KBM-7 (cell line): ENCODE results near the gene RNF182.
"Not testable (repeated sequence)": the region's sequence is repeated elsewhere in the genome, so short reads cannot be mapped to it uniquely, and the experiment has no call there.

ENCODE experiments used
- DNase-seq: peaks from one replicate; pipeline ENCODE4 v3.0.0-alpha.2; 2015
- in situ Hi-C: fragments of 300-500 bp; cut with MboI; formaldehyde crosslinking; loops from 2 replicates; pipeline ENCODE4 v1.14.3; 2020; ENCODE audit warnings: low sequenced_read_pairs, low pct_unique_long_range_greater_than_20kb, mixed read lengths

The RNF182 gene

GRCh38 chr6:13924949-13925881 lies at the start of gene RNF182:
Gene RNF182, plus strand, starts transcription at chr6:13924952. Its CDS starts 52,168 bp downstream, at chr6:13977120.
- no peak for DNase-seq
- in situ Hi-C loops, result no loop called here

- DNase-seq, result no peak
- in situ Hi-C loops, result no loop called here
Measured at GRCh38 chr6:13877051-13877450, 47.7 kb upstream of the RNF182 start.

GRCh38 chr6:13880061-13880663 lies 44.6 kb upstream of the RNF182 start:
- in situ Hi-C loops, result not testable (repeated sequence)

DNA sequence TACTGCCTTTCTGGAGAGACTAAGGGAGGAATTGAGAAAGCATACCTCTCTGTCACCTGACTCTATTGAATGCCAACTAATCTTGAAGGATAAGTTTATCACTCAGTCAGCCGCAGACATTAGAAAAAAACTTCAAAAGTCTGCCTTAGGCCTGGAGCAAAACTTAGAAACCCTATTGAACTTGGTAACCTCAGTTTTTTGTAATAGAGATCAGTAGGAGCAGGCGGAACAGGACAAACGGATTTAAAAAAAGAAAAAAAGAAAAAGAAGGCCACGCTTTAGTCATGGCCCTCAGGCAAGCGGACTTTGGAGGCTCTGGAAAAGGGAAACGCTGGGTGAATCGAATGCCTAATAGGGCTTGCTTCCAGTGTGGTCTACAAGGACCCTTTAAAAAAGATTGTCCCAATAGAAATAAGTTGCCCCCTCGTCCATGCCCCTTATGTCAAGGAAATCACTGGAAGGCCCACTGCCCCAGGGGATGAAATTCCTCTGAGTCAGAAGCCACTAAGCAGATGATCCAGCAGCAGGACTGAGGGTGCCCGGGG lies 43.1 kb upstream of the RNF182 start:
- DNase-seq, result no peak

More at GRCh38 chr6:13880061-13880663, 44.6 kb upstream of the RNF182 start:
- not testable (repeated sequence) for DNase-seq

DNA sequence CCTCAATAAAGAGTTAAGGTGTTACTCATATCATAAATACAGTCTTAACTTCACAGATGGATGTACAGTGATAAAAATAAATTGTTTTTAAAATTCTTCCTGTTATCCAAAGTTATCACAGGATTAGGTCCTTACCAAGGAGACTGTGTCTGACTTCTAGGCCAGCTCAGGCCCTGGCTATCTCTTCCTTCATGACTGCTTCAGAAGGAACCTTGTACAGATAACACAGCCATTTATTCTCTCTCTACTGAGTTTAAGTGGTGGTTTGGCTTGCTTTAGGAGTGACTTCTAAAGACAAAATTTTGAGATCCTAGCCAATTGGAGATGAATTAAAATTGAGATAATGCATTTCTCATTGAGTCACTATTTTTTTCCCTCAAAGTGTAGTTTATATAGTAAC lies 40.8 kb upstream of the RNF182 start:
- no peak for DNase-seq
- in situ Hi-C loops, result no loop called here

More for the DNA sequence above, 43.1 kb upstream of the RNF182 start:
- in situ Hi-C loops, result no loop called here

DNA sequence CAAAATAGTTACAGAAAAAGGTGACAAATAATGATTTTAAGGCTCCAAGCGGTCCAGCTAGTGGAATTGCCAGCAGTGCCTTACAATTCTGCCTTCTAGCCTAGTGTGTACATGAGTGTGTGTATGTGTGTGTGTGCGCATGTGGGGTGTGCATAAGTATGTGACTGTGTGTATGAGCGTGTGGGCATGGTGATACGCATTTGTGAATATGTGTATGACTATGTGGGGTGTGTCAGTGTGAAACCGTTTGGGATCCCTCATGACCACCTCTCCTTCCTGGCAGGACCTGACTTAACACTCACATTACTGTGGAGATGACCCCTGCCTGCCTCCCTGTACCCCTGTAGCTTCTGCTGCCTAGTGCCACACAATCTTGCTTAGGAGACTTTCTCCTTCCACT lies 40.4 kb upstream of the RNF182 start:
- in situ Hi-C loops, result no loop called here
- no peak for DNase-seq

- DNase-seq, result no peak
- in situ Hi-C loops, result no loop called here
Measured at GRCh38 chr6:13885601-13886000, 39.2 kb upstream of the RNF182 start.

GRCh38 chr6:13886949-13887348 lies 37.8 kb upstream of the RNF182 start:
- in situ Hi-C loops, result no loop called here

DNA sequence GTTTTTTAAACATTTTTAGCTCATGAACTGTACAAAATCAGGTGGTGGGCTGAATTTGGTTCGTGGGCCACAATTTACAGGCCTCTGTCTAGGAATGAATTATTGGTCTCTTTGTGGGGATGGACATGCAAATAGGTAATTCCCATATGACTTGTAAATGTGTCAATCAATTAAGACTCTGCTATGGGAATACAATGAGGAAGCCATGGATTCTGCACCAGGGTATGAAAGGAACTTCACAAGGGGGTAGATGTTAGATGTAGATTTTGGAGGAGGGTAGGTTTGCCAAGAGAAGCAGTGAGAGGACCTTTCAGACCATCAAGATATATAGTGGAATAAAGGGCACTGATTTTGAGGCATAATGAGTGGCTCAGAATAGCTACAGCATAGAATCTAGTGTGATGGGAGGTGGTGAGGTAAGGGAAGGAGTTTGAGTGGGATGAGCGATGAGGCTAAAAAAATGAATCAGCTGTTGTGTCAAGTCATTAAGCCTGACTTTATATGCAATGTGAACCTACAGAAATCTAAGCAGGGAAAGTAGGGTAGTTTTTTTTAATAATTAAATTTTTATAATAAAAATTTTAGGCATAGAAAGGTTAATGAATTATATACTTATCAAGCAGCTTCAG lies 32.6 kb upstream of the RNF182 start:
- in situ Hi-C loops, result no loop called here
- no peak for DNase-seq

More at GRCh38 chr6:13886949-13887348, 37.8 kb upstream of the RNF182 start:
- no peak for DNase-seq

GRCh38 chr6:13902922-13903321 lies 21.8 kb upstream of the RNF182 start:
- in situ Hi-C loops, result no loop called here

GRCh38 chr6:13903364-13903763 lies 21.4 kb upstream of the RNF182 start:
- DNase-seq, result no peak
- in situ Hi-C loops, result no loop called here

More at GRCh38 chr6:13902922-13903321, 21.8 kb upstream of the RNF182 start:
- DNase-seq, result no peak

DNA sequence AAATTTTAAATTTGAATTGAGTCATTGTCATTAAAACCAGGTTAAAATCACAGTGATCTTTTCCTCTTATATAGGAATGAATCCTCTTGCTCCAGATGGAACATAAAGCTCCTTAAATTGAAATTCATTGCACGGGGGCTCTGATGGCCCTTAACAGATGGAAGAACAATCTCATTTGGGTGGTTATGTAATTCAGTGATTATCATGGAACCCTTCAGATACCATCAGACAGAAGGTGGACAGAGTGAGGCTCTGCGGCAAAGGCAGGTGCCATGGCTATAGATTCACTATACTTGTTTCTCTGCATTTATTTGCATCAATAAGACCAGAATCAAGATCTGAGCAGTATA lies 17.8 kb upstream of the RNF182 start:
- no peak for DNase-seq
- in situ Hi-C loops, result no loop called here

GRCh38 chr6:13907614-13908215 lies 17.0 kb upstream of the RNF182 start:
- no peak for DNase-seq
- in situ Hi-C loops, result no loop called here

DNA sequence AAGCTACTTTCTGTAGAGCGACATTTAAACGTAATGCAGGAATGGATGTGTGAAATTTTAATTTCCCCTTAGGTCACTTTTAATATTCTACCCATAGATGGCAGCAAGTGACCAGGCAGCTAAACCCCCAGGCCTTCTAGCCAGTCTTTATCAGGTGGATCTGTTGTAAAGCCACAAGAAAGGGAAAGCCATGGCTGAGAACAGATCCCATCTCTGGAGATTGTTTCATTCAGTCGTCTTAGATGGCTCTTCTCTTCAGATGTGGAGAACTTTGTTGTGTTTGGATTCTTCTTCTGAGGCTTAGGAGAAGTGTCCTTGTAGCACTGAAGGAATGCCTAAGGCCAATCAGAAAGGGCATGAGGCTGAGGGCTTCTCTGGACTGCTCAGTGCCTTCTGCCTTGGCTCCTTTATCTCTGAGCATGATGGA lies 15.8 kb upstream of the RNF182 start:
- in situ Hi-C loops, result no loop called here
- peak; percentile 66 for DNase-seq

GRCh38 chr6:13910443-13910842 lies 14.3 kb upstream of the RNF182 start:
- in situ Hi-C loops, result no loop called here
- no peak for DNase-seq

- in situ Hi-C loops, result no loop called here
- DNase-seq, result no peak
Measured at GRCh38 chr6:13911337-13911736, 13.4 kb upstream of the RNF182 start.

DNA sequence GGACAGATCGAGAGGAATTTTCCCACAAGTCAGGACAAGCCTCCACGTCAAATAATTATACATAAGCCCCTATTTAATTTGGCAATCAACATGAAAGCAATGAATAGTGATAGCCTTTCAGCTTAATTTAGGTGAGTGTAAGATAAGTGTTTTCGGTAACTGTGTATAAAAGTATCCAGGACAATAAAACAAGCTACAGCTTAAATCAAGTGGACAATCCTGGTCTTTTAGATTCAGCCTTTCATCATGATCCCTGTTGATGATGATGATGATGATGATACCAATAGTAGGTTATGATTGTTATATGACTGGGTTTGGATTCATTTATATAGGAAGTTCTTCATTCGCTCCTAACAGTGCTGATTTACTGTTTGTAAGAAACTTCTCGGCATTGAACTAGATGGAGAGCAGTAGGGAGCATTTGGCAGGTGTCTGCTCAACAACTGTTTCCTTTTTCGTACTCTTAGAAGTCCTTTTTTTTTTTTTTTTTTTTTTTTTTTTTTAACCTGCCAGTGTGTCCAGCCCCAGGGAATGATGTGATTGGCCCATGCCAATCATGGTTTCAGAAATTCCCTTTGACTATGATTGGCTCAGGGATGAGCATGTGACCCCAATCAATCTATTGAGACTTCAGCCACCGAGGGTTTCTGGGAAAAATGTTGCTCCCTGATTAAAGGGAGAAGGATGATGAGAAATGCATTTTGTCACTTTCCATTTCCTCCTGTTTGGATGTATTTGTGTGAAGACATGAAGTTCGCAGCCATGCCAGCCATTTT lies 11.3 kb upstream of the RNF182 start:
- no peak for DNase-seq
- in situ Hi-C loops, result no loop called here

GRCh38 chr6:13914351-13914750 lies 10.4 kb upstream of the RNF182 start:
- in situ Hi-C loops, result no loop called here
- no peak for DNase-seq
